Measurements from ENCODE around the gene RBBP8NL.

RBBP8NL gene

GRCh38 chr20:62427172-62428001 lies at the start of gene RBBP8NL:
Gene RBBP8NL (minus strand): TSS chr20:62427539. CDS start chr20:62419647, 7,892 bp downstream.
- H3K4me3 ChIP-seq (replicated peaks; ENCODE audit: low read depth, low read length): no peak within 1 kb of the TSS
- DNase-seq (ENCODE audit: low read depth): no peak
- no peak for TF ChIP-seq CTCF (IDR thresholded peaks at IDR 0.05; ENCODE audit: low read length, missing control alignments)

- no peak for DNase-seq (ENCODE audit: low read depth)
- H3K4me3 ChIP-seq (replicated peaks; ENCODE audit: low read depth, low read length): no peak overlapping the region
- no peak for TF ChIP-seq CTCF (IDR thresholded peaks at IDR 0.05; ENCODE audit: low read length, missing control alignments)
These were observed 48.9 kb upstream of the RBBP8NL start for GRCh38 chr20:62476056-62476838.

- no peak for DNase-seq (ENCODE audit: low read depth)
- no peak within 1 kb of the TSS for H3K4me3 ChIP-seq (replicated peaks; ENCODE audit: low read depth, low read length)
- no peak for TF ChIP-seq CTCF (IDR thresholded peaks at IDR 0.05; ENCODE audit: low read length, missing control alignments)
These were observed 48.4 kb upstream of the RBBP8NL start, which contains the start of gene GATA5 for GRCh38 chr20:62475772-62476055. Gene GATA5 (minus strand): TSS chr20:62475995. CDS start chr20:62475521, 474 bp downstream.

GRCh38 chr20:62475027-62475771 lies 47.9 kb upstream of the RBBP8NL start:
- TF ChIP-seq CTCF (IDR thresholded peaks at IDR 0.05; ENCODE audit: low read length, missing control alignments): no peak
- DNase-seq (ENCODE audit: low read depth): no peak
- no peak overlapping the region for H3K4me3 ChIP-seq (replicated peaks; ENCODE audit: low read depth, low read length)

- DNase-seq (ENCODE audit: low read depth): no peak
- TF ChIP-seq CTCF (IDR thresholded peaks at IDR 0.05; ENCODE audit: low read length, missing control alignments): no peak
- H3K4me3 ChIP-seq (replicated peaks; ENCODE audit: low read depth, low read length): no peak overlapping the region
These were observed 47.3 kb upstream of the RBBP8NL start for GRCh38 chr20:62474604-62475026.

- DNase-seq (ENCODE audit: low read depth): no peak
- TF ChIP-seq CTCF (IDR thresholded peaks at IDR 0.05; ENCODE audit: low read length, missing control alignments): no peak
- no peak overlapping the region for H3K4me3 ChIP-seq (replicated peaks; ENCODE audit: low read depth, low read length)
These were observed 46.6 kb upstream of the RBBP8NL start for GRCh38 chr20:62473717-62474603.
